GM18858 (cell line): ENCODE measurements around the gene C18orf63.
A peak's percentile ranks its signal among the peaks of the same experiment; 100 is the strongest.
"Not testable (repeated sequence)": the region's sequence is repeated elsewhere in the genome, so short reads cannot be mapped to it uniquely, and the experiment has no call there.

Experiments
- ATAC-seq: cut with Tn5 transposase; IDR thresholded peaks from one replicate; pipeline ENCODE4 v1.9.1; 2021; ENCODE audit not compliant: unreplicated experiment

The C18orf63 gene

DNA sequence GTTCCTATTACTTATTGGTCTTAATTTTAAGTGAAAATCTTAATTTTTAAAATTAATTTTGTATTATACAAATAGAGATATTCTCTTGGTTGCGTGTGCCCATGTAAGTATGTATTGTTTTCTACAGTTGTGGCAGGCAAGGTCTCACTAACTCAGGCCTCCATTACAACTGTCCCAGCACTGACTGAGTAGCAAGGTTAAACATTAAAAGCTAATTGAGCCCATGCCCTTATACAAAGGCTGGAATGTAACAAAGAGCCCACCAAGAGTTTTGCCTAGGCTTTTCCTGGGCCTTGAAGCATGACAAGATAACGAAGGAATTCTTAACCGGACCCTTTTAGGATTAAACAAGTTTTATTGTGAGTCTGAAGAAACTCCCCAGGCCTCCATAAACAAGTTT is 11.2 kb downstream of the C18orf63 start:
- ATAC-seq: not testable (repeated sequence)

DNA sequence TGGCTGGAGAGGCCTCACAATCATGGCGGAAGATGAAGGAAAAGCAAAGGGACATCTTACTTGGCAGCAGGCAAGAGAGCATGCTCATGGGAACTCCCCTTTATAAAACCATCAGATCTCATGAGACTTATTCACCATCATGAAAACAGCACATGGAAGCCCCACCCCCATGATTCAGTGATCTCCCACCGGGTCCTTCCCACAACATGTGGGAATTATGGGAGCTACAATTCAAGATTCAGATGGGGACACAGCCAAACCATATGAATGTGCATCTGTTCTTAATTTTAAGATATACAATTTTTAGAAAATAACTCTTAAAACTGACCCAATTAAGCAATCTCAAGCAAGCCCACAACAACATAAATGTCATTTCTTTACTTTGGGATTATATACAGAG is 12.6 kb downstream of the C18orf63 start:
- no peak for ATAC-seq

DNA sequence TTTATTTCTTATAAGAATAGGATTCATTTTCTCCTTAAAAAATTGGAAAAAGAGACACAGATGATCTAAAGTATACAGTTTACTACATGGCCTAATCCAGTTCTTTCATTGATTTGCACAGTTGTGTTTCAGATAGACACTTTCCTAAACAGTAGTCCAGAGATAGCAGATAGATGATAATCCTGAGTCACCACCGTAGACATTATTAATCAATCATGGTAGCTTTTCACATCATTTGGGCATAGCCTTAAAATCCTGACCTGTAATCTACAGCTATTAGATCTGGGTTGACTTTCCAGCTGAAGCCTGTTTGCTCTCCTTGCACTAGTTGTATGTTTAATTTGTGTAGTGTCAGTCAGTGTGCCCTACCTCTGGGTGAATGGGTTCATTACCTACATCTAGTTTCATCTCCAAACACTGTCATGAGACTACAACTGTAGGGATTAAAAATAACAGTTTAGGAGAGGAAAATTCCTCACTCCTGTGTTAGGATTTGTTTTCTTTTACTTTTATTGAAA is 14.1 kb downstream of the C18orf63 start:
- no peak for ATAC-seq

DNA sequence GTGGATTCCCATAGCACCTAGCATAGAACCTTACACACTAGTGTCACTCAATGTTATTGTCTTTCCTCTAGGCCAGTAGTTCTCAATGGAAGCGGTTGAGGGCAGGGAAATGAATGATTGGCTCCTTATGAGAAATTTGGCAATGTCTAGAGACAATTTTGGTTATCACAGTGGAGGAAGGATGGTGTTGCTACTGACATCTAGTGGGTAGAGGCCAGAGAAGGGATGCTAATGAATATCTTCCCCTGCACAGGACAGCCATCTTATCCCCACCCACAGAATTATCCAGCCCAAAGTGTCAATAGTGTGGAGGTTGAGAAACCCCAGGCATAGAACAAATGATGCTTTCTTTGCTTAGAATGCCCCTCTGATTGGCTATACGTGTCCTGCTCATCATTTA is 15.8 kb downstream of the C18orf63 start:
- ATAC-seq: no peak

DNA sequence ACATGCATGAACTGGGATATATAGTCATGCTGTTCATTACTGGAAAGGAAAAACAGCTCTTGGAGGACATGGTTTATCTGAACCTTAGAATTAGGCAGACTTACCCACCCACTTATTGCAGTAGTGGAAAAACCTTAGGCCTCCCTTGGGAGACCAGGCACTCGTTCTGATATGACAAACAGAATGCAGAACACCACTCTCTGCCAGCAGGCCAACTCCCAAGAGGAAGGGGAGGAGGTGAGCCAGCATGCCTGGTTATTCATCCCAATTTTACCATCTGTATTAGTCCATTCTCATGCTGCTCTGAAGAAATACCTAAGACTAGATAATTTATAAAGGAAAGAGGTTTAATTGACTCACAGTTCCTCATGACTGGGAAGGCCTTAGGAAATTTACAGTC is 17.5 kb downstream of the C18orf63 start:
- ATAC-seq: no peak

DNA sequence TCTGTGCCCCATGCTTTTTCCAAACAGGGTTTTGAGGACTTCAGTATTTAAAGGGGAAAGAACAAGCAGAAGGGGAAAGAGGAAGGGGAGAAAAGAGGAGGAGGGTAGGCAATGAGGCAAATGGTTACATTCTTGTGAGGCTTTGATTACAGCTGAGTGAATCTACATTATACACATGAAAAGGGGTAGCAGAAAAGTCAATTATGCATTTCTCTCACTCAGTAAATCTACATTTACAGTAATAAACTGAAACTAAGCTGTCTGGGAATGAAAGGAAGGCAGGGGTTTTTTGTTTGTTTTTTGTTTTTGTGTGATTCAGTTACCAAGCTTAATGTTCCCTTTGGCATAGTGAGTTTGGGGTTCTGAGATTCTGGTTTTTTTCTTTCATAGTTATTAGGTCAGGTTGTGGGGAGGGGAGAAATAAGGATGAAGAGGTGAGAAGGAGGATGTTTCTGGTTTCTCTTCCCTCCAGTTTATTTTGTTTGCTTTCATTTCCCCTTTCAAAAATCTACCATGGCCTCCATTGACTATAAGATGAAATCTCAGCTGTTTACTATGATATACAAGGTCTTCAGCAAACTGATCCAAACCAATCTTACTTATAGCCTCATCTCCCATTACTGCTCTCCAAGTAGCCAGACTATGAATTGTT is 18.7 kb downstream of the C18orf63 start:
- ATAC-seq: peak; percentile 54

- no peak for ATAC-seq
These were observed 21.0 kb downstream of the C18orf63 start for GRCh38 chr18:74336656-74337055.

- ATAC-seq: no peak
These were observed 21.7 kb downstream of the C18orf63 start for GRCh38 chr18:74337155-74337911.

GRCh38 chr18:74337912-74338309 is 22.3 kb downstream of the C18orf63 start:
- ATAC-seq: no peak

DNA sequence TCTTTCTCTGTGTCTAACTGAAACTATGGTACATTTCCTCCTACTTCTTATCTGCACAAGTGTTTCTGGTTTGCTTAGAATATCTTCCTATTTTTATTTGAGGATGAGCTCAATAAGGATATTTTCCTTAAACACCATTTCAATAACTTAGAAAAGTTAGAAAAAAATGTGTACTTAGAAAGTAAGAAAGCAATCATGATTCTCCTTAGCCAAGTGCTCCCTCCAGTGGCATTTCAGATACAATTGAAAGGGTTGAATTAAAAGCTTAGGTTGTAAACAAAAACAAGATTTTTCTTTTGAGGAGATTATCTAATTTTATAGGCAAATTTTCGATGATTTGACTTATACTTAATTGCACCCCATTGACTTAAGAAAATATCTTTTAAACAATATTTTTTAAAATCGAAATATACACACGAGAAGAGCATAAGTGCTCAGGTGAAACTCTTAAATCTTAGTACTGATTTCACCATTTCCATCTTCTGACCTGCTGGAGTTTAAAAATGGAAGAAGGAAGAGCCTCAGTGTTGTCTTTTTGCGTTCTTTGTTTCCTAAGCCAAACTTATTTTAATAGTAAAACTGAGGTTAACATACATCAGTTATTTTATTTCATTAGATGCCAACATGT is 26.9 kb downstream of the C18orf63 start:
- no peak for ATAC-seq

GRCh38 chr18:74346206-74346605 is 30.6 kb downstream of the C18orf63 start:
- ATAC-seq: no peak

DNA sequence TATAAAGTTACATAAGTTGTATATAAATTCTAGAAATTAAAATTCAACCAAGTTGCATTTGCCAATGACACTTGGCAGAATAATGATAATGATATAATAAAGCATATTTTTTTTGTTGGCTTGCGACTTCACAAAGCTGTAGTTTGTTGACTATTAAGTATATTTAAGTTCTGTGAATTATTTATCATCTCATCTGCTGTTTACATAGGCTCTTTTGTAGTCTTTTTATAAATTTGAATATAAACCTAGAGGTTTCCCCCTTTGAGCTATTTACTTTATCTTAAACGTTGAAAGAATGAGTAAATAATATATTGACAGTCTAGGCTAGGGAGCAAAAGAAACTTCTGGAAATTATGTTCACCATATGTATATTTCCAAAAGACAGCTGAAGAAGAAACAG is 32.9 kb downstream of the C18orf63 start:
- ATAC-seq: no peak

DNA sequence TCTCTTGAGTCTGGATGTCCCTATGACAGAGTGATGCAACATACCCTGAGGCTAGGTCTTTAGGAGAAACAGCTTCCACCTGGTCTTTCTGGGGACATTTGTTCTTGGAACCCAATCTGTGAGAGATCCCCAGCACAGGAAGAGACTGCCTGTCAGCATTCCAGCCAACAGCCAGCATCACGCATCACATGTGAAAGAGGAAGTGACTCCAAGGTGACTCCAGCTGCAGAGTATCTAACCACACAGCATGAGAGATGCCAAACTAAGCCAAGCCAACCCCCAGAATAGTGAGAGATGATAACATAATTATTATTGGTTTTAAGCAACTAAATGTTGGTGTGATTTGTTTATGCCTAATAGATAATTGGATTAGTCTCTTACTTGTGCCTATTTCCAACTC is 35.7 kb downstream of the C18orf63 start:
- peak; percentile 73 for ATAC-seq

DNA sequence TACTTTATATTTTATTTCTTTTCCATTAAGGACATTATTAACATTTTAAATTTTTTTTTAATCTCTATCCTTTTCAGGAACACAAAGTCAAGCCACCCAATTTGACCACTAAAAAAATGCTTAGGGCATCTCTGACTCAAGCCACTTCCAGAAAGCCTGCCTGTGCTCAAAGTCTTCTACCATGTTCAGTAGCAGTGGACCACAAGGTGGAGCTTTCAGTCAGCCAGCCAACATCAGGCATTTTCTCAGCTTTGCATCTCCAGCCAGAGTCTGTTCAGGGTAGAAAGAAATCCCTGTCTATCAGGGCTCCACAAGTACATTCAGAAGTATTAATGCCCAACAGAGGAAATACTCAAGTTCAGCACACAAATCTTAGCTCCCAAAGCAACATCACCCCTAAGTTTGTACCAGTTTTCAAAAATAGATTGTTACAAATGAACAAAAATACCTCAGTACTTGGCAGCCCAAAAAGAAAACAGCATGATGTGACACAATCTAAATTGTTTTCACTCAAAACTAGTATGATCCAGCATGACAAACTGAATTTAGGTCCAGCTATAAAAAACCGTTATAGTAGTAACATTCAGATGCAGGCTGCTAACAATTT is 37.6 kb downstream of the C18orf63 start:
- ATAC-seq: peak; percentile 59

- no peak for ATAC-seq
These were observed 41.3 kb downstream of the C18orf63 start for GRCh38 chr18:74356959-74357358.

- ATAC-seq: no peak
These were observed 45.4 kb downstream of the C18orf63 start for GRCh38 chr18:74360852-74361655.

DNA sequence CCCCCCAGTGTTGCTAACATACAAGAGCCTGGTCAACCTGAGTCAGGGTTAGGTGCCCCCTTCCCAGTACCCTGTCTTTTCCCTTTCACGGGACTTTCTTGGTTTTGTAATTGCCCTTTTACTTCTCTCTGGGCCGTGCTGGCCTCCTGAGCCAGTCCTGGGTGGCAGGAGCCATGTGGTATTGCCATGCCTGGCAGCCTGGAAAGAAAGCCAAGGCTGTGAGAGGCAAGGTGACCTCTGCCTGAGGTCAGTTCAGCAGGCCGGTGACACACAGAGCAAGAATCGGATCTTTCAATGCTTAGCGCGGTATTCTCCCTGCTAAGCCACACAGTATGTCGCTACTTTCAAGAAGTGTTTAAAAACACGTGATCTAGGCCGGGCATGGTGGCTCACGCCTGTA is 52.3 kb downstream of the C18orf63 start:
- ATAC-seq: no peak

- no peak for ATAC-seq
These were observed 53.5 kb downstream of the C18orf63 start for GRCh38 chr18:74368901-74369705.

DNA sequence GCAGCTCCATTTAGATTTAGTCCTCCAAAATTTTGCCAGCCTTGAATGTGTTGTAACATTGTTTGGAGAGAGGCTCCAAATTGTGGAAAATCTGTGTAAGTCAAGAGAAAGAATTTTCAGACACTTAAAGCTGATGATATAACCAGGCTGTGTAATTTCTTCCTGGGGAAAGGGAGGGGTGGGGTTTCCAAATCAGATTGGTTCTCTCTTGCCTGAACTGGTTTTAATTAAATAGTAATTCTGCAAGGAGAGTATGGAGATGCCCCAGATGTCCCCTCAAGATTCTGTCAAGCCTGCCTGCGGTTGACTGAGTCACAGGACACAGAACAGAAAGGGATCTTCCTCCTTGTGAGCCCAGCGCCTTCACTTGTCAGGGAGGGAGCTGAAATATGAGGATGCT is 54.5 kb downstream of the C18orf63 start:
- ATAC-seq: no peak

- no peak for ATAC-seq
These were observed 57.8 kb downstream of the C18orf63 start for GRCh38 chr18:74373428-74373827.
